SK-MEL-5 (cell line): ENCODE data around the gene SHPK. TPM values are rescaled to one million over a fixed set of nuclear protein-coding genes. Genes with fewer than 3 reads are reported as not detected.

ENCODE experiments used
- DNase-seq: peaks from one replicate; pipeline ENCODE4 v3.0.0-alpha.2; 2016; ENCODE audit warnings: low read depth, low spot score
- in situ Hi-C: cut with HindIII; loops from 2 replicates; pipeline ENCODE4 v1.10.0; 2016; ENCODE audit warnings: low sequenced_read_pairs, high pct_unique_total_duplicates, low pct_unique_long_range_greater_than_20kb
- total RNA-seq: library from RNA; depleted of rRNA; stranded (reverse); fragments of >200 nt; shearing (Covaris generic); gene quantifications from 2 replicates; pipeline ENCODE4 v1.2.3, GENCODE V29; 2014

The SHPK gene
- total RNA-seq, 1 experiment from 2014 or later: 21.8 TPM

- no peak for DNase-seq
- in situ Hi-C loops: no loop called here
Measured at GRCh38 chr17:3641014-3641413, 5.0 kb upstream of the SHPK start.

- in situ Hi-C loops: no loop called here
- no peak for DNase-seq
Measured at GRCh38 chr17:3639981-3640596, 4.0 kb upstream of the SHPK start.

- in situ Hi-C loops: no loop called here
- no peak for DNase-seq
Measured at GRCh38 chr17:3636908-3637373, 891 bp upstream of the SHPK start.

DNA sequence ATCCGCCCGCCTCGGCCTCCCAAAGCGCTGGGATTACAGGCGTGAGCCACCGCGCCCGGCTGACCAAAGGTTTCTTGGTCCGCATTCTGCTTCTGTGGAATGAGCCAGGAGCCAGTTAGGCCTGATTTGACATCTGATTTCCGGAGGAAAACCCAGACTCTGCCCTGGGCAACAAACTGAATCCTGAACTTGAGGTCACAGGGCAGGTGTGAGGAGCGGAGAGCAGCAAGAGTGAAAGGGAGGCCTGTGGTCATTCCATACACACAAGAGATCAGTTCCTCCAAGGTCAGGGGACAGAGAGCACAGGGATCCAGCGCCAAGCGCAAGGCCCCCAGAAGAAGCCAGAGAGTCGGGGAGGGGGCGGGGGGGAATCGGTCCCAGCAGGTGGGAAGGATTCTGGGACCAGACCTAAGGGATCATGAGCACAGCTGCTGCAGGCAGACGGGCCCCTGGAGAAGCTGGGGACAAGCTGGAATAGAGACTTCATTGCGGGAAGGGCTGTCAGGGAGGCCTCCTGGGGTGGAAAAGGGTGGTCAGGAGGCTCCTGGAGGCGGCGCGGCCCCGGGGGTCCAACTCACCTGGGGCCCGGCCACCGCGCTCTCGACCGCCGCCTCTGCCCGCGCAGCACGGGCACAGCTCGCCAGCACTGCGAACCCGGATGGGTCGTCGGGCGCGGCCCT lies 436 bp downstream of the SHPK start:
- in situ Hi-C loops: no loop called here
- no peak for DNase-seq

DNA sequence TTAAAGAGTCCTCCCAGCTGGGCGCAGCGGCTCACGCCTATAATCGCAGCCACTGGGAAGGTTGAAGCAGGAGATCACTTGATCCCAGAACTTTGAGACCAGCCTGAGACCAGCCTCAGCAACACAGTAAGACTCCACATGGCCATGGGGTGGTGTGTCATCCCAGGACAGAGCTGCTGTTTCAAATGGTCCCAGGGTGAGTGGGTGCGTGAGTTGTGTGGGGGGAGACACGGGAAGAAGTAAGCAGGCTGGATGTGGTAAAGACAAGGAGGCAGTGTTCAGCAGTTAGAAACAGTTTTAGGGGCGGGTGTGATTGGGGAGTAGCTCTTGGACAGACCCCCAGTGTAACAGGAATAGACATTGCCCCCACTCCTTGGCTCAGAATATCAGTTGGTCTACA lies 3.8 kb downstream of the SHPK start:
- in situ Hi-C loops: no loop called here
- no peak for DNase-seq

DNA sequence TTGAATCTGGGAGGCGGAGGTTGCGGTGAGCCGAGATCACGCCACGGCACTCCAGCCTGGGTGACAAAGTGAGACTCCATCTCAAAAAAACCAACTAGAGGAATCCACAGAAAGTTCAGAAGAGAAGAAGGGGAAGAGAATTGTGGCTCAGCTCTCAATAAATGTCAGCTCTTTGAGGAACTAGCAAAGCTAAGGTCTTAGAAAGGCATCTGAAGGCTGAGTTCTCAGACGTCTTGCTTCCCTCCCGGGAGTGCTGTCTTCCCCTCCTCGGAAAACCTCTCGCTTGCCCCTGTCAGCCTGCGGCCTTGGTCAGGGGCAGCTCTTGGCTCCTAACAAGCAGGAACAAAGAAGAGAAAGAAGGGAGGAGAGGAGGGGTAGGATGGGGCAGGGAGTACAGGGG lies 5.3 kb downstream of the SHPK start:
- DNase-seq: no peak
- in situ Hi-C loops: no loop called here

DNA sequence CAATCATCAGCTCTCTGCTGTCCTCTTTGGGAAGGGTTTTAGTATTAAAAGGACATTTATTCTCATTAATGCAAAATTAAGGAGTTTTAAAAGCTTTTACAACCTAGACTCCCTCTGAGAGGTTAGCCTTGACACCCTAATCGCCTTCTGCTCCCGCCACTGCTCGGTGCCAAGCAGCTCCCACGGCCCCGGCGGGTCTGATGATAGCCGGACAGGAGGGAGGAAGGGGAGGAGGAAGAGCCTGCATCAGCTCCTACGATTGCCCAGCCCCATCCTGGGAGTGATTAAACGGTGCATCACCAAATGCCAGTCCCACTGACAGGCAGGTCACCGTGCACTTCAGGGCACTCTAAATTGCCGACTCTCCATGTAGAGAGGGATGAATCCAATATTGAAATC lies 8.3 kb downstream of the SHPK start:
- in situ Hi-C loops: no loop called here
- DNase-seq: no peak

DNA sequence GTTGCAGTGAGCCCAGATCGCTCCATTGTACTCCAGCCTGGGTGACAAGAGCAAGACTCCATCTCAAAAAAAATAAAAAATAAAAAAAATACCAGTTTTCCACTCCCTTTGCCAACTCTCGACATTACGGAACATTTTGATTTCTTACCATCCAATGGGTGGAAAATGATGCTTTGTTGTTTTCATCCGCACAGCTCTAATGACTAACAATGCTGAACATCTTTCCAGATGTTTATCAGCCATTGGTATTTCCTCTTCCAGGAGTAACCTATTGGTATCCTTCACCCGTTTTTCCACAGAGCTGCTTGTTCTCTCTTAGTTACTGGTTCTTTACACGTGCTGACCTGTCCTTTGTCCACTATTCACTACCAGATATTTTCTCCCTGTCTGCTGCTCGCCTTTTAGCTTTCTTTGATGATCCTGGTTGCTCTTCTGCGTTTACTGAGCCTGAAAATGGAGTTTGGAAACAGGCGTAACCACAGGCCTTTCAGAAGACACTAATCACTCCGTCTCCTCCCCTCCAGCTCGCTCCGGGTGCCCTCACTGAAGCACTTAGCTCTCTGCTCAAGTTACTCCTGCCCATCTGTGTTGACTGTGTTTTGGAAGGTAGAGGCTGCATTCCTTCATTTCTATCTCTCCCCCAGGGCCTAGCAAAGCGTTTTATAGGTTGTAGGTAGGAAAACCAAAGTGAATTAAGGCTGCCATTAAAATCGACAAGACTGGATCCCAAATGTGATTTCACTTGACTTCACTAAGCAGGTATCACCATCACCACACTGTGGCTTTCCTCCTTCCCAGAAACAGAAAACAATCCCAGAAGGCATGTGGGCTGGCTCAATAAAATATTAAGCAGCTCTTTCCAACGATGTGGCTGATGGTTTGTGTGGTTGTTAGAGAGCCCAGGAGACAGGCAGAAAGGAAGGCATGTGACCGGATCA lies 8.9 kb downstream of the SHPK start:
- no peak for DNase-seq
- in situ Hi-C loops: no loop called here

DNA sequence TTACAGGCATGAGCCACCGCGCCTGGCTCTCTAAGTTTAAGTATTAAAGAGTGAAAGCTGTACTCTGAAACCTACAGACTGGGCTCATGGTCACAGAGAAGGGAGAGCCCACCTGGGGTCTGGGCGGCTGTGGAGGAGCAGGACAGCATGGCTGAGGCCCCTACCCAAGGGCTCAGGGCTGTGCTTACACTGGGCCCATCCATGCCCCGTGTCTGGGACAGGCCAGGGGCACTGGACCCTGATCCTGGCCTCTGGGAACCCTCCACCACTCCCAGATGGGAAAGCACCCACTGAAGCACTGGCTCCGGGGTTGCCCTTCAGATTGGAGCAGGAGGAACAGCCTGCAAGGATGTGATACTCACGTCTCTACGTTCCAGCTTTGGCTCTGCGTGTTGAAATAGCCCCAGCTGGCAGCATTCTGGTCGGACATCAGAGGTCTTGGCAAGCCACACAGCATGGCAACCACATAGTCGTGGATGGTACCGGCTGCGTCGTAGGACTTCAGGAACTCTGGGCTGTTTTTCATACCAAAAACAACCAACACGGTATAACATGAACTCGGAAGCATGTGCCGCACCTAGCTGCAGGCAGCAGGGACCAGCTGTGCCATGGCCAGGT lies 13.0 kb downstream of the SHPK start:
- no peak for DNase-seq
- in situ Hi-C loops: no loop called here

DNA sequence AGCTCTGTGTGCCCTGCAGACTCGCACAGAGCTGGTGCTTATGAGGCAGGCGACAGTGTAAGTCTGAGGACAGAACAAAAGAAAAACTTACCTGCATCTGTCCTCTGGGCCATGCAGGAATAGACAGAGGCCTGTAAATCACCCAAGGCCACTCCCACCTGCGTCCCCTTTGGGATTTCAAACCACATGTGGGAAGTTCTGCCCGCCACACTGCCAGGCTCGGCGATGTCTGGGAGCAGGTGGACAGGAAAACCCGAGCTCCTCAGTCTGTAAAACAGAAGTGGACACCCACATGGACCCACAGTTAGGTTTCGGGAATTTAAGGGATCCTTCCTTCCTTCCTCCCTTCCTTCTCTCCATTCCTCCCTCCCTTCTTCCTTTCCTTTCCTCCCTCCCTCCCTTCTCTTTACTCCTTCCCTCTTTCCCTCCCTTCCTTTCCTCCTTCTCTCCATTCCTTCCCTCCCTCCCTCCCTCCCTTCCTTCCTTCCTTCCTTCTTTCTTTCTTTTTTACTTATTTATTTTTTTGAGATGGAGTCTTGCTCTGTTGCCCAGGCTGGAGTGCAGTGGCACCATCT lies 14.8 kb downstream of the SHPK start:
- in situ Hi-C loops: no loop called here
- DNase-seq: no peak

- in situ Hi-C loops: no loop called here
- DNase-seq: no peak
Measured at GRCh38 chr17:3615160-3615870, 20.7 kb downstream of the SHPK start.

- no peak for DNase-seq
- in situ Hi-C loops: no loop called here
Measured at GRCh38 chr17:3613124-3613523, 22.9 kb downstream of the SHPK start.

DNA sequence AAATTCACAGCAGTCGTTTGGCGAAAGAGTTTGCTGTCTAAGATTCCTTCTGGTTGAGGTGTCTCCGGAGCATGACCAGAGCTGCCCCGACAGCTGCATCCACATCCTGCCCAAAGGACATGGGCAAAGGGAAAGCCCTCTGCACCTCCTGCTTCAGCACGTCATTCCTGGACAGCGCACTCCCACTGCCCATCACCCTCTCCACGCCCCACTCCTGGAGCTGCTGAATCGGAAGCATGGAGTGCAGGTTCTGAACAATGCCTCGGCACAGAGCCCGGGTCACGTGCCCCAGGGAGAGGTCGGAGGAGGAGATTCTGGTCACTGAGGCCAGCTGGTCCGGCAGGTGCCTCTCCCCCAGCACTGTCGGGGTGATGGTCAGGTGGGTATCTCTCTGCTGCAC lies 25.5 kb downstream of the SHPK start:
- in situ Hi-C loops: no loop called here
- no peak for DNase-seq

DNA sequence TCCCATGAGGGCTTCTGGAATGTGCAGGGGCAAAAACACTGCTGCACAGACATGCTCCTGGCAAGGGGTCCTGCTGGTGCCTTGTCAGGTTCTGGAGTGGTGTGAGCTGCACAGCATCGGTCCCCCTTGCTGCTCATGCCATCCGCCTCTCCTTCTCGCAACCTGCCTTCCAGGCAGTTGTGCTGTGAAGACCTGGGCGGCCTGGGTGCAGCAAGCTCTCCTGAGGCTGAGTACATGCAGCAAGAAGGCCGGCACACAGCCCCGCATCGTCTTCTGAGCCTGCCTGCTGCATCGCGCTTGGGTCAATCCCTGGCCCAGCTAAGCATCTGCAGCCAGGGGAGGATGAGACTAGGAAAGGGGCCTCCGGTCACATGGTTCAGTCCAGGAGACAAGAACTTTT lies 26.4 kb downstream of the SHPK start:
- in situ Hi-C loops: no loop called here
- no peak for DNase-seq

DNA sequence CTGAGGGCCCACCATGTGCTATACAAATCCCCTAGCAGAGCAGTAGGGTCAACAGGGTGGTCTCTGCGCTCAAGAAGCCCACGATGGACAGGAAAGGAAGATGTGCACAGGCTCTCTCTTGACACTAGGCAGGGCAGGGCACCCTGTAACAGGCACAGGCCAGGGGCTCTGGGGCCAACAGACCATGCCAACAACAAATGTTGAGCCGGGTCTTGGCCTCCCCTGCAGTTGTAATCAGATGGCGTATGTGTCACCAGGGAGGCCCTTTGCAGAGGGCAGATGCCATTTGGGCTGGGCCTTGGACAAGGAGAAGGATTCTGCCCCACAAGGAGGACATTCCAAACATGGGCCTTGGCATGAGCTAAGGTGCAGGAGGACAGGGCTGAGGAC lies 32.2 kb downstream of the SHPK start:
- in situ Hi-C loops: no loop called here
- DNase-seq: no peak

GRCh38 chr17:3603119-3603869 lies 32.8 kb downstream of the SHPK start:
- DNase-seq: no peak
- in situ Hi-C loops: no loop called here

- peak; percentile 70 for DNase-seq
Measured at GRCh38 chr17:3602499-3602898, 33.6 kb downstream of the SHPK start.

More at GRCh38 chr17:3602499-3602898, 33.6 kb downstream of the SHPK start:
- in situ Hi-C loops: no loop called here
